Adrenal gland (tissue), 12 donors: Measurements from ENCODE around the gene MVD. TPM values are rescaled to one million over a fixed set of nuclear protein-coding genes. Genes with fewer than 3 reads are reported as not detected.

ENCODE experiments used
- DNase-seq, 7 donors: peaks; one replicate each; pipeline ENCODE4 v3.0.0-alpha.2; 2019 to 2020
- H3K27ac ChIP-seq, 5 donors: fragments of 200-600 bp; sonication (generic) in 4 of 5; 1 replicate in 3 of 5; 2 replicates in 2 of 5; pipeline versions ENCODE4 v1.5.1 to v1.8.0; 2016 to 2020; ENCODE audit warnings: mild to moderate bottlenecking in 1 of 5
- H3K27me3 ChIP-seq: fragments of 200-600 bp; 2 replicates; pipeline ENCODE4 v1.8.0; 2021
- H3K36me3 ChIP-seq, 2 donors: fragments of 200-600 bp; replicated peaks in 1 of 2; 1 replicate in 1 of 2; 2 replicates in 1 of 2; pipeline versions ENCODE4 v1.5.1 to v1.8.0; 2018 to 2022
- H3K4me1 ChIP-seq, 2 donors: fragments of 200-600 bp; replicated peaks in 1 of 2; 1 replicate in 1 of 2; 2 replicates in 1 of 2; pipeline versions ENCODE4 v1.5.1 to v1.8.0; 2018 to 2021
- H3K4me3 ChIP-seq, 4 donors: fragments of 200-600 bp; sonication (generic) in 3 of 4; one replicate each; pipeline ENCODE4 v1.5.1; 2016 to 2018
- H3K9me3 ChIP-seq, 3 donors: fragments of 200-600 bp; sonication (generic) in 1 of 3; replicated peaks in 1 of 3; 1 replicate in 2 of 3; 2 replicates in 1 of 3; pipeline versions ENCODE4 v1.5.1 to v1.8.0; 2016 to 2021
- CTCF ChIP-seq, 6 experiments: fragments of 450-650 bp in 4 of 6; fragments of 200-600 bp in 2 of 6; sonication (generic) in 1 of 6; IDR thresholded peaks; 1 replicate in 5 of 6; 2 replicates in 1 of 6; pipeline versions ENCODE4 v1.5.1 to v1.8.0; 2016 to 2021; ENCODE audit warnings: antibody characterized with exemption in 6 of 6, mild to moderate bottlenecking in 2 of 6, moderate library complexity in 1 of 6
- POLR2A ChIP-seq, 2 donors: fragments of 450-650 bp; IDR thresholded peaks; one replicate each; pipeline ENCODE4 v1.6.1; 2017; ENCODE audit warnings: antibody characterized with exemption in 2 of 2, mild to moderate bottlenecking in 2 of 2, moderate library complexity in 1 of 2
- WGBS, 4 donors: extraction: QIAGEN DNeasy Blood & Tissue Kit in 2 of 4; methylation state at CpG; one replicate each; pipeline versions ENCODE4 v1.1.5 to v1.1.7; 2013 to 2017; 5-methylcytosine and 5-hydroxymethylcytosine counted together
- intact Hi-C, 2 donors: fragments of 100-400 bp; cut with DNase I; formaldehyde crosslinking; loops; one replicate each; pipeline versions ENCODE4 v1.14.1 to v1.15.0; 2022 to 2023
- polyA plus RNA-seq, 3 donors: library from polyadenylated mRNA; stranded (reverse); fragments of 200-250 nt in 2 of 3; fragments of 350-450 nt in 1 of 3; fragmentation: Illumina TruSeq in 1 of 3; extraction: RNeasy Lipid Tissue Mini Kit (QIAGEN cat#74804) in 1 of 3; gene quantifications; one replicate each; pipeline ENCODE4 v1.2.3, GENCODE V29; 2013 to 2014
- total RNA-seq, 9 donors: library from RNA; depleted of rRNA in 4 of 9; stranded (reverse); fragments of >200 nt in 4 of 9; fragments of 120-200 nt in 1 of 9; fragmentation: NEBNext Ultra II Directional in 1 of 9; extraction: Animal tissue kit (Norgen Biotek cat#: 25700) in 1 of 9; gene quantifications; one replicate each; pipeline versions ENCODE4 v1.1.0 to v1.2.4, GENCODE V29; 2013 to 2023
- donor health status: healthy with polysubstance abuse.
- donor health status: Bipolar disorder and iron deficiency.
- donor health status: DM: yes; HTN: yes; CAD: no.
- donor health status: DM: no; HTN: no; CAD: no.
- donor health status: DM: no; HTN: no; CAD: no.
- donor health status: DM: yes; HTN: yes; CAD: no.

The MVD gene
- total and polyA plus RNA-seq, 12 donors, result 25.6 to 293 (median 45.4) TPM

GRCh38 chr16:88646345-88647034, 16.4 kb downstream of the MVD start:
- H3K27me3 ChIP-seq, result no peaks in the 10 kb centered on the region
- intact Hi-C loops, result no loop called here
- DNase-seq, result no peak
- no peak overlapping the region for H3K27ac ChIP-seq
- H3K4me3 ChIP-seq, result no peak overlapping the region
- no peaks in the 10 kb centered on the region for H3K36me3 ChIP-seq
- H3K4me1 ChIP-seq, result peaks cover 0 to 9% of the 10 kb centered on the region in 2 donors
- H3K9me3 ChIP-seq, result no peaks in the 10 kb centered on the region
- 79 to 84% (median 83%) methylated on average over 17 to 28 of the region's 28 CpGs for WGBS, 4 donors
- no peak for TF ChIP-seq CTCF (IDR thresholded peaks at IDR 0.05)
- TF ChIP-seq POLR2A (IDR thresholded peaks at IDR 0.05), result no peak

- Histone ChIP-seq H3K9me3 (no peaks in the 10 kb centered on the region), H3K27ac (no peak overlapping the region), H3K4me3 (no peak overlapping the region), H3K27me3 (no peaks in the 10 kb centered on the region), H3K36me3 (no peaks in the 10 kb centered on the region), H3K4me1 (peaks cover 0 to 3% of the 10 kb centered on the region in 2 donors)
- WGBS, 4 donors, result 86 to 95% (median 89%) methylated on average over 13 to 23 of the region's 23 CpGs
- TF ChIP-seq CTCF (IDR thresholded peaks at IDR 0.05) (no peak), POLR2A (IDR thresholded peaks at IDR 0.05) (no peak)
- intact Hi-C loops, result no loop called here
- no peak for DNase-seq
These were observed 16.9 kb downstream of the MVD start for GRCh38 chr16:88645941-88646340.

- WGBS, 4 donors, result 86 to 94% (median 91%) methylated on average over 12 to 16 of the region's 16 CpGs
- Histone ChIP-seq H3K36me3 (no peaks in the 10 kb centered on the region), H3K9me3 (no peaks in the 10 kb centered on the region), H3K4me1 (no peaks in the 10 kb centered on the region), H3K27ac (no peak overlapping the region), H3K27me3 (no peaks in the 10 kb centered on the region), H3K4me3 (no peak overlapping the region)
- no peak for DNase-seq
- intact Hi-C loops, result no loop called here
- TF ChIP-seq POLR2A (IDR thresholded peaks at IDR 0.05), result no peak
- no peak for TF ChIP-seq CTCF (IDR thresholded peaks at IDR 0.05)
These were observed 17.4 kb downstream of the MVD start for GRCh38 chr16:88645455-88645854.

- no peak for DNase-seq
- TF ChIP-seq POLR2A (IDR thresholded peaks at IDR 0.05) (no peak), CTCF (IDR thresholded peaks at IDR 0.05) (no peak)
- Histone ChIP-seq H3K9me3 (no peaks in the 10 kb centered on the region), H3K27ac (no peak overlapping the region), H3K36me3 (no peaks in the 10 kb centered on the region), H3K27me3 (peaks cover 14% of the 10 kb centered on the region), H3K4me3 (no peak overlapping the region), H3K4me1 (no peaks in the 10 kb centered on the region)
- intact Hi-C loops, result no loop called here
- WGBS, 4 donors, result 84 to 100% (median 86%) methylated on average over 1 to 9 of the region's 9 CpGs; no CpG with 5 or more reads in 1 of the 4 donors
These were observed 19.3 kb downstream of the MVD start for GRCh38 chr16:88643644-88643932.
